Loucy (cell line): ENCODE measurements around the gene DNAH17.

Experiments
- CTCF ChIP-seq: fragments of 200-600 bp; sonication (generic); conservative IDR thresholded peaks from 2 replicates; pipeline ENCODE4 v1.5.1; 2014; ENCODE audit warnings: mild to moderate bottlenecking, antibody characterized with exemption, low read length
- EZH2phosphoT487 ChIP-seq: fragments of 200-600 bp; IDR thresholded peaks from 2 replicates; pipeline ENCODE4 v1.6.1; 2018; ENCODE audit warnings: antibody characterized with exemption, mild to moderate bottlenecking, moderate library complexity, borderline replicate concordance

GRCh38 chr17:78462148-78462547 lies 115.0 kb downstream of the DNAH17 start:
- TF ChIP-seq CTCF (no peak), EZH2phosphoT487 (no peak)
